ENCODE data around the gene FHIP1B.

GRCh38 chr11:6229911-6230310, 4.5 kb downstream of the FHIP1B start:
- TF ChIP-seq TAF1 (IDR thresholded peaks at IDR 0.05; ENCODE audit: borderline replicate concordance, insufficient read depth, low read length), result no peak
- no peak for TF ChIP-seq POLR2AphosphoS5 (IDR thresholded peaks at IDR 0.05; ENCODE audit: low read depth, low read length)
- TF ChIP-seq REST (IDR thresholded peaks at IDR 0.05; ENCODE audit: insufficient read depth in 1 of 2, low read depth in 2 of 2, low read length in 2 of 2), result no peak

Measured in PFSK-1 (cell line).